AG20443 (cell line): ENCODE results near the gene PRDM15.
"Not testable (repeated sequence)": the region's sequence is repeated elsewhere in the genome, so short reads cannot be mapped to it uniquely, and the experiment has no call there.

Source experiments
- DNase-seq: peaks from one replicate; pipeline ENCODE4 v3.0.0; 2012; ENCODE audit warnings: low spot score, mixed read lengths

The PRDM15 gene

DNA sequence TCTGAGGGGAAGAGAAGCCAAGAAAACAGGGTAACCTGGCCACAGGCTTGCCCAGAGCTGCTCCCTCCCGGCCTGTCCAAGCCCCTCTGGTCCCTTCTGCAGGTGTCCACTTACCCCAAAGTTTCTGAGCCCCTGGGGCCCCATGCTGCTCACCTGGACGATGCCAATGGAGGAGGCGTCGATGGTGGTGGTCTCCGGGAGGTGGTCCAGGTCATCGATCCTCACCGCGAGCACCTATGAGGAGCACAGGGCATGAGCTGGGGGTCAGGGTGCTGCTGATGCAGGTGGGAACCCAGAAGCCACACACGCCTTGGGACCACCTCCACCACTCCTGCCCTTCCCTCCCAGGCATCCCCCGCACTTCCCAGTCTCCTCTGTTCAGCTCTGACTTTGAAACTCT, 74.8 kb downstream of the PRDM15 start:
- DNase-seq, result no peak

DNA sequence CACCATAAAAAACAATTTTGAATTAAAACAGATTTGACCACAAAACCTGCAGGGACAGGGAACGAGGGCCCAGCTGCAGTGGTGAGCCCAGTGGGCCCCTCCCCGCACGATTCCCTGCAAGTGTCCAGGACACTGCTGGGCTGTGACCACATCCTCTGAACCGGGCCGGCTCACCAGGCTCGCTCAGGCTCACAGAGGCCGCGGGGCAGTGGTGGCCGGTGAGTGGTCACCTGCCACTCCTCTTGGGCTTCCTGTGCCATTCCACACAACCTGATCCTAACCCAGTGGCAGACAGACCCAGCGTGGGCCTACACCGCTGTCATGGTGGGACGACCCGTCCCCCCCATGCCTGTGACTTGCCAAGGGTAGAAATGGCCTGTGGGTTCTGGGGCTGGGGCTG, 75.8 kb downstream of the PRDM15 start:
- DNase-seq, result peak; percentile 35

DNA sequence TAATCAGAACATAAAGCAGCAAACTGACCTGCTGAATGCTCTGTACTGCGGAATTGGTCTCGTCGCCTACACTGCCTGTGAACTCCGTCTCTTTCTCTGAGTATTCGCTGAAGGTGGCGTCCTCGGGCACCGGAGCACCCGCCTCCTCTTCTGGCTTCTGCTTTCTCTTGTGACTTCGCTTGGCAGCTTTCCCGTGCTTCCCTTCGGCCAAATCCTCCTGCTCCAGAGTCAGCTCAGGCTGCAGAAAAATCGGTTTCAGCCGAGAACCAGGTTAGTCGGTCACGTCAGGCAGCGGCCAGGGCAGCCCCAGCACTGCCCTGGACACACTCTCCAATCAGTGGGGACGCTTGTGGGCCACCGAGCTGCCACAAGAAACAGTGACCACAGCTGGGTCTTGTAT, 76.5 kb downstream of the PRDM15 start:
- DNase-seq, result peak; percentile 68

DNA sequence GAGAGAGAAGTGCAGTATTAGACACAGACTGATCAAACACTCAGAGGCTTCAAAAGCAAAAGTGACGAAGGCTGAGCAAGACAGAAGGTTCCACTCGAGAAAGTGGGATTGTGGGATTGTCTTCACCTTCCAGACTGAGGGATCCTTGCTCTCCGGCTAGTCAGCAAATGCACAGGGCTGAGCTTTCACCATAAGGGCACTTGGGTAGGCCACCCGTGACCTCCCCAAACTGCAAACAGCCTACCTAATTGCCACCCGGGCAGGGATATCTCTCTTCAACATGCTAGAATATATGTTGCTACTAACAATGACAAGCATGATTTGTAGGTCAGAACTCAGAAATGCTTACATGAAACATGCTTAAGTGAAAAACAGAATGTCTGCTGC, 77.0 kb downstream of the PRDM15 start:
- DNase-seq, result no peak

DNA sequence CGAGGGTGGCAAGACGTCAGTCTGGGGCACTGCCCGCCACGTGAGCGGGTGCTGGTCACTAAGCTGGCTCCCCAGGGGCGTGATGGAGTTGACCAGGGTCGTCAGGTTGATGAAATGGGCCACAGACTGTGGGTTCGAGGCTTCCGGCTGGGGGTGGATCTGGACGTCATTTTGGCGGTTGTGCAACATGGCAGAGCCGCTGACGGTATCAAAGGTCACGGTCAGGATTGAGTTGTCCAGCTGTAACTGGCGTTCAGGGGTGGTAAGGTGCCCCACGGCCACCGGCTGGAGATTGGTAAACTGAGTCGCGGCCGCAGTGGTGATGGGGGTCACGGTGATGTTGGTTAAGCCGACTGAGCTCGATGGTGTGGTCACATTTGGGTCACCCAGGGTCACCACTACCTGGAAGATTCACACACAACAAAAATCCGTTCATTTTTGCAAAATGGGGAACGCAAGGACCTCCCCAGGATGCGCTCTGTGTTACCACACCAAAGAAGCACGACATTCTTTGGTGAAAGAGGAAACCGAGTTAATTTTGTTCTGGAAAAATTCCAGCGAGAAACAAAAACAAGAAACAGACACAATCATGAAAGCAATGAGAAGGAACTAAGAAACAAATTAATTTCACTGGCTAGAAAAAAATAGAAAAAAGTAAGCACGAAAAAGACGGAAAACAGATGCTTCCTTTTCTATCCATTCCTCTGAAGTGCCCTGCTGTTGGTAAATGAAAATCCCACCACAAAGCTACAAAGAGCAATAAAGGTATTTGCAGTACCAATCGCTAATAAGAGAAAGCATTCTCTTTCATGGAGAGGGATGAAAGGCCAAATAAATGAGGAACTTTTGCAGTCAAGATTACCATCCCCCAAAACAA, 77.6 kb downstream of the PRDM15 start:
- DNase-seq, result no peak

DNA sequence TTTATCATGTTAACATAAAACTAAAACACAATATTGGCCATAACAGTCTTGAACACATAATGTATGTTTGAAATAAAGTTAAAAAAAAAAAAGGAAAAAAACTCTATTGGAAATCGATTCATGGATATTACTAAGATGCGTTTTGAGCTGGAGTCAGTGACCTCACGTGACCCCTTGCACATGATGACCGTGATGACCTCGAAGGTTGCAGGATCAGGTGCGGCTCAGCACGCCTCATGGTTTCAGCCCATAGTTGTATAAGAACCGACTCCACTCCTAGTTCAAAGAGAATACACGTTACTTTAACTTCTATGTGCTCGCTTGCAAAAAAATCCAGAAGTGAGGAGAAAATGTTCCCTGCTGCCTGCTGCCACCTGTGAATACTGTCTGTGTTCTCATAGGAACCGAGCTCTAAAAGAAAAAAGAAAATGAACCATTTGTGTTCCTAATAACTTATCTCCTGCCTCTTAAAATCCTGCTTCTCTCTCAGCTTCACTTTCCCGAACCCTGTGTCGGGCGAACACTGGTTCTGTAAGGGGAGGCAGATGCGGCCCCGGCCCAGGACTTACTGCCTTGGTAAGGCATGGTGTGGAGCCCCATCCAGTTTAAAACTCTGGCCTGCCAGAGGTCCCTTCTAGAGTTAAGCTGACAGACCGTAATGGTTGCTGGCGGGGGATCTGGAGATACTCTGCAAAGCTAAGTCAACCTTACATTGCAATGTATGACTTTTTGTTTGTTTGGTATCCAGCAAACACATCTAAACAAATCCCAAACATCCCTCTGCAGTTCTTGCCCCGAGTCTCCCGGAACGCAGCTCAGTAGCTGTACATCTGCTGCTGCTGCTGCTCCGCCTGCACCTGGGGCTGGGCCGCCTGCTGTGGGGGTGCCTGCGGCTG, 78.5 kb downstream of the PRDM15 start:
- DNase-seq, result no peak

DNA sequence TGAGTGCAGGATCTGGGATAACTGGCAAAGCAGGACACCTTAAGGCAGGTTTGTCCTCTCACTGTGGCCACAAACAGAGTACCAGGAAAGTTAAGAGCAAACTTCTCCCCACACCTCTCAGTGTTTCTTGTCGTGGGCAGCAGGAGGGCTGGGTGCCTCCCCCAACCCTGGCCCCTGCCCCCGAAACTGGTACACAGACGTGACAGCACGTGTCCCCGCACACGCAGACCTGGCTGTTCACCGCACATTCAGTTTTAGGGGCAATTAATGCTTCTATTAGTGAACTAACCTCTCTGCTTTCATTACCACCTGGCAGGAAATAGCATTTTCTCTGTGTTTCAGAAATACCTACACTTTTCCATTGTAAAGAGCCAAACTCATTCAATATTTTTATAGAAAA, 79.4 kb downstream of the PRDM15 start:
- DNase-seq, result no peak

DNA sequence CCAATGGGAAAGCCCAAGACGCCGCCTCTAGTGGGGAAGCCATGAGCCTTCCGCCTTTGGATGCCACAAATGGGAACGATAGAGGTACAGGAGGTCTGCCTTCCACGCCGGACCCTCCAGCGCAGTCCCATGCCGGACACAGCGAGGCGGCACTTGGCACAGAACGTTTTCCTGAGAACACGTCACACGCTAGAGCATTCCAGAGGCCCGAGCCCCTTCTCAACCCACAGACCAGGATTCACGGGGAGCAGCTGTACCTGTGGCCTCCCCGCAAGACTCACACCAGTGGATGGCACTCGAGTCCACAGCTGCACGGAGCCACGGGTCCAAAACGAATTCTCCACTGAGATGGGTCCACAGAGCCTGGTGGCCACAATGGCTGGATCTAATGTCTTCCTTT, 80.8 kb downstream of the PRDM15 start:
- DNase-seq, result no peak

DNA sequence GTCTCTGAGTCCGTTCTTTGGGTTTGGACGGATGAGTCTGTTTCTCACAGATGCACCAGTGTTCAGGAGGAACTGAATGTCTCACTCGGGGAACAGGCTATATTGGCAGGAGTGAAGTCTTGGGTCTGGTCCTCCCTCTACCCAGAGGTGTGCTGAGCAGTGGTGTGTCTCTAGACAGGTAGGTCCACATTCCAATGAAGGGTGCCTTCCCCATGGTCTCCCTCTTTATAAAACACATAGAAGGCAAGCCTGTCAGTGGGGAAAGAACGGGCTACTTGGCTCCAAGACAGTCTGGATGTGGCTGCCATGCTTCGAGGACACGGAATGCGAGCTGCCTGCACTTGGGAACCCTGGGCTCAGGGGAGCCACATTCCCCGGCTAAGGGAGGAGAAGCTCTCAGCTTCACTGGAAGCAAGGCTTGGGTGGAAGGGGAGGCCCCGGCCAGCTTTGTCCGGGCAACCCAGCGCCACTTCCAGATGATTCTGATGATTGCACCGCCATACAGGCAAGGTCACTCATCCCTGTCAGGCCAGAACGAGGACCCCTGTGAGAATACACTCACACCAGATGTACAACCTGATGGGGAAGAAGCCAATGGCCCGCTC, 82.6 kb downstream of the PRDM15 start:
- no peak for DNase-seq

DNA sequence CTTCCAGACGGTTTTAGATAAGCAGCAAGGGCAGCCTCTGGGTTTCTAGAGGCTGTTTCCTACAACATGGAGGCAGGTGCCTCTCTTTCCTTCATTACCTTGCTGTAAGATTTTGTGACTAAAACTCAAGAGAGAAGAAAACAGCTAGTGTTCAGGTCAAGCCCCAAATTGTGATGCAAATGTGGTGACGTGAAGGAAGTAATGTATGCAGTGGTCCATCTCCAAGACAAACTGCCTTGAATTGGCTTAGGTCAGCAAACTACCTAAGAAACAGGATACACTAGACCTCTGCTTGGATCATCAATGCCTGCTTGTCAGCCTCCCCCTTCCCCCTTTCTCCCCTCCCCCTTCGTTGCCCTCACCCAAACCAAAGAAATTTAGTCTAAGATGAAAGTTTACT, 83.4 kb downstream of the PRDM15 start:
- DNase-seq, result no peak

DNA sequence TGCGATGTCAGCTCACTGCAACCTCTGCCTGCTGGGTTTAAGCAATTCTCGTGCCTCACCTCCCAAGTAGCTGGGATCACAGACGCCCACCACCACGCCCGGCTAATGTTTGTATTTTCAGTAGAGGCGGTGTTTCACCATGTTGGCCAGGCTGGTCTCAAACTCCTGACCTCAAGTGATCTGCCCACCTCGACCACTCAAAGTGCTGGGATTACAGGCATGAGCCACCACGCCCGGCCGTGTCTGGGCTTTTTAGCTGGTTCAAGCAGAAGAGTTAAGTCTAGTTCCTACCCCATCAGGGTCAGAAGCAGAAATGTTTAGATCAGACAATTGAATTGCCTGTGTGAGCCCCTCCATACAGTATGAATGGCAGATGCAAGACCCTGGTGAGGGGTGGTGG, 84.5 kb downstream of the PRDM15 start:
- no peak for DNase-seq

DNA sequence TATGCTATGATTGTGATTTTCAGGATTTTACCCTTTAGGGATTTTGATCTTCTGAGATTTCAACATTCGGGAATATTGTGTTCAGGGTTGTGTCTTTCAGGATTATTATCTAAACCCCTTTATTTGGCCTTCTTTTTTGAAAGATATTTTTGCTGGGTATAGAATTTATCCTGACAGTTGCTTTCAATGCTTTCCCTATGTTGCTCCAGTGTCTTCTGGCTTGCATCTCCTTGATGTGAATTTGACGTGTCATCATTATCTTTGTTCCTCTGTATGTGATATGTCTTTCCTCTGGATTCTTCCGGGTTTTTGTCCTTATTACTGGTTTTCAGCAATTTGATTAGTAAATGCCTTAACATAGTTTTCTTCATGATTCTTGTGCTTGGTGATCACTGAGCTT, 86.4 kb downstream of the PRDM15 start:
- DNase-seq, result no peak

DNA sequence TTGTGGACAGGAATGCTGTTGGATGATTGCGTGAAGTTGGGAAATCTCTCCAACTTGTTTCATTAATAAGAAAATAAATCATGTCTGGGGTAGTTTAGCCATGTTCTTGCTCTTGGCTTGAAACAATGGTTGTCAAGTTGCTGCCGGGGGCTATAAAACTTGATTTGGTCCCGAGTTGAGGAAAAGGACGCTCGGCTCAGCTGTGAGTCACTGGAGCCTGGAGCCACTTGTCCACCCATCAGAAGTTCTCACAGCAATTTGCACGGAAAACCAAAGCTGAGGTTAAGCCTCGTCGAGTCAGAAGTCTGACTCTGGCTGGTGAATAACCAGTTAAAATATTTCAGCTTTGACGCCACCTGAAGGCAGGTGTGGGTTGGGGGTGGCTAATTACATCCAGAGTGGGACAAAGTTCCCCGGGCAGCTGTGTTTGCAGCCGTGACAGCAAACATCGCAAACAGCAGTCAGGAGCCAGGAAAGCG, 92.6 kb downstream of the PRDM15 start:
- DNase-seq, result peak; percentile 88

DNA sequence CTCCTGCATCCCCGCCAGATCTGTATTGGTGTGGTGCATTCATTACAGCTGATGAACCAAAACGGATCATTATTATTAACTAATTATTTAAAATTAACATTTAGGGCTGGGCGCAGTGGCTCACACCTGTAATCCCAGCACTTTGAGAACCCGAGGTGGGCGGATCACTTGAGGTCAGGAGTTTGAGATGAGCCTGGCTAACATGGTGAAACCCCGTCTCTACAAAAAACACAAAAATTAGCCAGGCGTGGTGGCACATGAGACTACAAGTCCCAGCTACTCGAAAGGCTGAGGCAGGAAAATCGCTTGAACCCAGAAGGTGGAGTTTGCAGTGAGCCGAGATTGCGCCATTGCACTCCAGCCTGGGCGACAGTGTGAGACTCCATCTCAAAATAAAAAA, 93.9 kb downstream of the PRDM15 start:
- DNase-seq, result not testable (repeated sequence)

DNA sequence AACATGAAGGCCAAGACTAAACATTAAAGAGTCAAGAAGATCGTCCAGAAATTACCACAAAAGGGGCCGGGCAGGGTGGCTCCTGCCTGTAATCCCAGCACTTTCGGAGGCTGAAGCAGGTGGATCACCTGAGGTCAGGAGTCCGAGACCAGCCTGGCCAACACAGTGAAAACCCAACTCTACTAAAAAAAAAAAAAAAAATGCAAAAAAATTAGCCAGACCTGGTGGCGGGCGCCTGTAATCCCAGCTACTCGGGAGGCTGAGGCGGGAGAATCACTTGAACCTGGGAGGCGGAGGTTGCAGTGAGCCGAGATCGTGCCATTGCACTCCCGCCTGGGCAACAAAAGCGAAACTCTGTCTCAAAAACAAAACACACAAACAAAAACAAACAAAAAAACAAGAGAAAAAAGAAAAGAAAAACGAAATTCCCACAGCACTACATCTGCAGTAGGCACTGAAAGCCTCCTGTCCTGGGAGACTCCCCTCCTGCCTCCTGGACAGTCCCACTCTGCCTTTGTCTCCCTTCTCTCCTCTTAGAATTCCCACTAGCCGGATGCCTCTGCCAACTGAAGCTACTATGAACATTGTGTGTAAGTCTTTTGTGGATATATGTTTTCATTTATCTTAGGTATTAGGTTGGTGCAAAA, 94.6 kb downstream of the PRDM15 start:
- DNase-seq, result no peak

DNA sequence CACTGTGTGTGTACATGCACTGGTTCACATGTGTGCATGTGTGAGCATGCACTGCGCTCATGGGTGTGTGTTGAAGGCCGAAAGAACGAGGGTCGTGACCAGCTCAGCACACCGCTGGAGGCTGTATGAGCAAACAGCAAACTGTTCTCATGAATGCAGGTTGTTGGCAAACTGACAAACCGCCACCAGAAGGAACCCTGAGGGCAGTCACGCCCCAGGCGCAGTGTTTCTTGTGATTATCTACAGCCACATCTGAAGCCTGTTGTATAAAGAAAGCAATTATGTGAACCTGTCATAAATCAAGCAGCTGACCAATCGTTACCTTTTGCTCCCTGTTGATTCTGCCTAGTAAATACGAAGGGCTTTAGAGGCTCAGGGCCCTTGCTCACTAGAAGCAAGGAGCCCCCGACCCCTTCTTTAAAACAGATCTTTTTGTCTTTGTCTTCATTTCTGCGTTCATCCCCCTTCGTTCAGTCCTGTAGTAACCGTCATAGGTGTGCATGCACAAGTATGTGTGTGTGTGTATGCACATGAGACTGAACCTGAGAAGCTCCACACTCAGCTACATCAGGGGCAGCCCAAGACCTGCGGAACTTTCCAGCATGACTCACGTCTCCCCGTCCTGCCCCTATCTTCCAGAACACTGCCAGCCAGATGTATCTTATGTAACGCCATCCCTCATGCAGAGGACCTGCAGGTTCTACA, 95.5 kb downstream of the PRDM15 start:
- no peak for DNase-seq

DNA sequence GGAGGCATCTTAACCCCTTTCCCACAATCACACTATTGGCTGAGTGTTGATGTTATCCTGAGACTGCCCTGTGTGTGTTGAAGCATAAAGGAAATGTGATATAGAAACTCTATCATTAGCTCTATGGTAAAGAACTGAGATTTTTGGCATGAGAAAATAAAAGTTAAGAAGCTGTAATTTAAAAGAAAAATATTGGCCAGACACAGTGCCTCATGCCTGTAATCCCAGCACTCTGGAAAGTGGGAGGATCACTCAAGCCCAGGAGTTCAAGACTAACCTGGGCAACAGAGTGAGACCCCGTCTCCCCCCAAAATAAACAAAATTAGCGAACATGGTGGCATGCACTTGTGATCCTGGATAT, 98.1 kb downstream of the PRDM15 start:
- no peak for DNase-seq

DNA sequence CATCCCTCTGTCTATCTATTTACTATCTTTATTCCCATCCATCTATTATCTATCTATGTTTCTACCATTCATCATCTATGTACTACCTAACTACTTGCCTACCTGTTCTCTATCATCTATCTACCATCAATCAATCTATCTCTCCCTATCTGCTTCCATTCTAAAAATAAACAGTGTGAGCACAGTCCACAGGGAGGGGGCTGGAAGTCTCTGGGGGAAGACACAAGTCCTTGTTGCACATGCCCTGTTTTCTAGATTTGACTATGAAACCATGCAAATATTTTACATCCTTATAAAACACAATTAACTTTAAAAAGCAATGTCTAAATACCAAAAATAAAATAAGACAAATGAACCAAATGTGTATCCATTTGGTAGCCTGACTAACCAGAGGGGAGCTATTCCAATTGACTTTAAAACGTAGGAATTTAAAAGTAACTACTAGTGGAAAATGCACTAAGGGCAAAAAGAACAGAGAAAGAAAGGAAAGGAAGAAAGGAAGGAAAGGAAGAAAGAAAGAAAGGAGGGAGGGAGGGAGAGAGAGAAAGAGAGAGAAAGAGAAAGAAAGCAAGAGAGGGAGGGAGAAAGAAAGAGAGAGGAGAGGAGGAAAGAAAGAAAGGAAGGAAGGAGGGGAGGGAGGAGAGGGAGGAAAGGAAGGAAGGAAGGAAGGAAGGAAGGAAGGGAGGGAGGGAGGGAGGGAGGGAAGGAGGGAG, 98.7 kb downstream of the PRDM15 start:
- no peak for DNase-seq

DNA sequence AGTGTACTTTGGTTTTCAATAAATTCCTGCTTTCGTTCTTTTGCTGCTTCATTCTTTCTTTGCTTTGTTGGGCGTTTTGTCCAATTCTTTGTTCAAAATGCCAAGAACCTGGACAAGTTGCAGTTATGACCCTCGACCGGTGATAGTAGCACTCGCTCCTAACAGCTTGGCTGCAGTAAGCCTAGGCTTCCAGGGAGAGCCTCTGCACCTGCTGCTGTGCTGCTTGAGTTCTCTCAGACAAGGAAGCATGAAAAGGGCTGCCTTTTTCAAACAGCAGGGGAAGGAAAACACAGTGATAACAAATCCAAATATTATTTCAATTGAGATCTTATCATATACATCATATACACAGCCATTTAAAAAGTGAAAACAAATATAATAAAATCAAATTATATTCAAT, 99.5 kb downstream of the PRDM15 start:
- no peak for DNase-seq

DNA sequence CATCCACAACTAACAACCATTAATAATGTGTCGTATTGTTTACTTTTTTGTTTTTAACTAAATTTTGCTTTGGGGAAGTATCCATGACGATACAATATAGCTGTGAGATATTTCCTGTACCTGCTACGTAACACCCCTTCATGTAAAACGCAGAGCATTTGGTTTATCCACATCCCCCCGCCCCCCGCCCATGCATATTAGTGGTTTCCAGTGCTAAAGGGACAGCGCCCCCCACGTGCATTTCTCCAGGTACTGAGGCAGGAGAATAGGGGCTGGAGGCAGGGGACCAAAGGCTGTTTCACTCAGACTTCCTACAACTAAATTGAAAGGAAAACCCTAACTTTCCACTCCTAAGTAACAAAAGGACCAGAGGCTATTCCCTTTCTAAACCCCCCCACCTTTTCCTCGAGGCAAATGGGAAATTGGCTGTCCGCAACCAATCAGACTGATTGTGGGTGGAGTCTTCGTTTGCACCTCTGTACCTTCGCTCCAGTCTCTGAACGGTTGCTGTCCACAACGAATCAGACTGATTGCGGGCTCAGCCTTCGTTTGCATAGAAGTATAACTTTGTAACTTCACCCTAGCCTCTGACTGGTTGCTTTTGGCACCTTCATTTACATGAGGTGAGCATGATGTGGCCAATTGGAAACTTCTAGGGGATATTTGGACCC, 100.1 kb downstream of the PRDM15 start:
- no peak for DNase-seq
